Right atrium auricular region (tissue), 2 donors: ENCODE data around the gene COL23A1. TPM values are rescaled to one million over a fixed set of nuclear protein-coding genes. Genes with fewer than 3 reads are reported as not detected.

Experiments
- DNase-seq: peaks from one replicate; pipeline ENCODE4 v3.0.0-alpha.2; 2019; ENCODE audit warnings: low spot score
- H3K27ac ChIP-seq, 2 donors: fragments of 200-600 bp; sonication (generic); 1 replicate in 1 of 2; 2 replicates in 1 of 2; pipeline ENCODE4 v1.5.1; 2016 to 2019
- H3K27me3 ChIP-seq, 2 donors: fragments of 200-600 bp; sonication (generic); one replicate each; pipeline versions ENCODE4 v1.5.1 to v1.6.0; 2017 to 2019
- H3K36me3 ChIP-seq: fragments of 200-600 bp; sonication (generic); one replicate; pipeline ENCODE4 v1.5.1; 2016
- H3K4me1 ChIP-seq, 2 donors: fragments of 200-600 bp; sonication (generic); one replicate each; pipeline versions ENCODE4 v1.5.1 to v1.6.0; 2017 to 2019
- H3K4me3 ChIP-seq, 2 donors: fragments of 200-600 bp; sonication (generic); 1 replicate in 1 of 2; 2 replicates in 1 of 2; pipeline ENCODE4 v1.5.1; 2017 to 2019; ENCODE audit warnings: mild to moderate bottlenecking in 1 of 2, moderate library complexity in 1 of 2
- H3K9me3 ChIP-seq, 2 donors: fragments of 200-600 bp; sonication (generic); one replicate each; pipeline ENCODE4 v1.5.1; 2019
- CTCF ChIP-seq, 2 donors: fragments of 200-600 bp; sonication (generic); IDR thresholded peaks; one replicate each; pipeline ENCODE4 v1.5.1; 2019; ENCODE audit warnings: antibody characterized with exemption in 2 of 2
- total RNA-seq, 2 donors: library from RNA; depleted of rRNA; stranded (reverse); fragments of >200 nt; gene quantifications; one replicate each; pipeline ENCODE4 v1.1.0, GENCODE V29; 2016

COL23A1 gene
- total RNA-seq, 2 donors from 2014 or later = 5.7 to 6.8 TPM

- Histone ChIP-seq H3K27ac (no peak overlapping the region), H3K36me3 (no peaks in the 10 kb centered on the region), H3K9me3 (no peaks in the 10 kb centered on the region), H3K27me3 (no peaks in the 10 kb centered on the region), H3K4me1 (peaks cover 0 to 4% of the 10 kb centered on the region in 2 donors), H3K4me3 (no peak overlapping the region)
- TF ChIP-seq CTCF (IDR thresholded peaks at IDR 0.05) = no peak
- no peak for DNase-seq
Observed at GRCh38 chr5:178455480-178455835, 134.7 kb downstream of the COL23A1 start.

GRCh38 chr5:178454821-178455479, 135.2 kb downstream of the COL23A1 start:
- Histone ChIP-seq H3K9me3 (no peaks in the 10 kb centered on the region), H3K36me3 (no peaks in the 10 kb centered on the region), H3K27ac (no peak overlapping the region), H3K27me3 (no peaks in the 10 kb centered on the region), H3K4me3 (no peak overlapping the region), H3K4me1 (no peaks in the 10 kb centered on the region)
- no peak for TF ChIP-seq CTCF (IDR thresholded peaks at IDR 0.05)
- no peak for DNase-seq

- Histone ChIP-seq H3K4me1 (no peaks in the 10 kb centered on the region), H3K27me3 (no peaks in the 10 kb centered on the region), H3K9me3 (no peaks in the 10 kb centered on the region), H3K4me3 (no peak overlapping the region), H3K36me3 (no peaks in the 10 kb centered on the region), H3K27ac (no peak overlapping the region)
- DNase-seq = no peak
- TF ChIP-seq CTCF (IDR thresholded peaks at IDR 0.05) = no peak
Observed at GRCh38 chr5:178454303-178454702, 135.9 kb downstream of the COL23A1 start.

- DNase-seq = no peak
- TF ChIP-seq CTCF (IDR thresholded peaks at IDR 0.05) = no peak
- no peak overlapping the region for H3K4me3 ChIP-seq
- H3K36me3 ChIP-seq = no peaks in the 10 kb centered on the region
- H3K27me3 ChIP-seq = no peaks in the 10 kb centered on the region
- H3K9me3 ChIP-seq = no peaks in the 10 kb centered on the region
- no peak overlapping the region for H3K27ac ChIP-seq
- no peaks in the 10 kb centered on the region for H3K4me1 ChIP-seq
Observed at GRCh38 chr5:178453224-178453623, 137.0 kb downstream of the COL23A1 start.

- Histone ChIP-seq H3K4me1 (no peaks in the 10 kb centered on the region), H3K27me3 (no peaks in the 10 kb centered on the region), H3K4me3 (no peak overlapping the region), H3K27ac (no peak overlapping the region), H3K36me3 (no peaks in the 10 kb centered on the region), H3K9me3 (no peaks in the 10 kb centered on the region)
- no peak for TF ChIP-seq CTCF (IDR thresholded peaks at IDR 0.05)
- DNase-seq = no peak
Observed at GRCh38 chr5:178450121-178451028, 139.8 kb downstream of the COL23A1 start.
